GM18517 (cell line): ENCODE results near the gene NCOR2.
"Not testable (repeated sequence)": the region's sequence is repeated elsewhere in the genome, so short reads cannot be mapped to it uniquely, and the experiment has no call there.

Source experiments
- ATAC-seq: cut with Tn5 transposase; IDR thresholded peaks from one replicate; pipeline ENCODE4 v1.9.1; 2021; ENCODE audit warnings: mild to moderate bottlenecking, moderate library complexity; ENCODE audit not compliant: unreplicated experiment

The NCOR2 gene

GRCh38 chr12:124601706-124602105 lies 34.3 kb upstream of the NCOR2 start:
- ATAC-seq = no peak

- ATAC-seq = no peak
Measured at GRCh38 chr12:124599074-124599999, 31.9 kb upstream of the NCOR2 start.

GRCh38 chr12:124597041-124597440 lies 29.6 kb upstream of the NCOR2 start:
- no peak for ATAC-seq

DNA sequence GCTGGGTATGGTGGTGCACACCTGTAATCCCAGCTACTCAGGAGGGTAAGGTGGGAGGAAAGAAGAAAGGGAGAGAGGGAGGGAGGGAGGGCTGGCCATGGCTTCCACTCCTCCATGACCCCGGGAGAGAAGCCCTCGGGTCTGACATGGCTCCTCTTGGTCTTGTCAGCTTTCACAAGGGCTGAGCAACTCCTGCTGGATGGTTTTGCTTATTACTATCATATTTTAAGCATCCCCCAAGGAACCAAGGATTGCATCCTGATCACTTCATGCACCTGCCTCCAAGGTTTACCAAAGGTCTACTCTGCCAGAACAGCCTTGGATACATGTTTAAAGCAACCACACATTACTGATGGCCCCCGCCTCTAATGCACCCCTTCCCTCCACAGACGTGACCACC lies 28.0 kb upstream of the NCOR2 start:
- no peak for ATAC-seq

- no peak for ATAC-seq
Measured at GRCh38 chr12:124594851-124595250, 27.4 kb upstream of the NCOR2 start.

GRCh38 chr12:124593851-124594401 lies 26.5 kb upstream of the NCOR2 start:
- ATAC-seq = no peak

DNA sequence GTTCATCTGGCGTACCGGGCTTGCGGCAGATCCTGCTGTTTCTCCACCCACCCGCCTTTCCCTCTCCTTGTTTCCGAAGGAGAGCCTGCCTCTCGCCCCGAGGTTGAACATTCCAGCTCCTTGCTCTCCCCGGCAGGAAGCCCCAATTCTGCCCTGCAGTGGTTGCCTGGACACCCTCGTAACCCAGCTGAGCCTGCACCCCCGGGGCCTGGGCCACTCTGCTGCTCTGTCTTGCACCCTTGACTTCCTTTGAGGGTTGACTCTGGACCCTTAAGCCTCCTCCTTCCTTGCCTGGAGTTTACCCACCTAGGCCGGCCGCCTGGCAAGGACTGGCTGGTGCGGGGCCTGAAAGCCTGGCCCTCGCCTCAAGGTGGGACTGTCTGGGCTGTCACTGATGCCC lies 25.8 kb upstream of the NCOR2 start:
- ATAC-seq = no peak

GRCh38 chr12:124592481-124593160 lies 25.2 kb upstream of the NCOR2 start:
- ATAC-seq = no peak

DNA sequence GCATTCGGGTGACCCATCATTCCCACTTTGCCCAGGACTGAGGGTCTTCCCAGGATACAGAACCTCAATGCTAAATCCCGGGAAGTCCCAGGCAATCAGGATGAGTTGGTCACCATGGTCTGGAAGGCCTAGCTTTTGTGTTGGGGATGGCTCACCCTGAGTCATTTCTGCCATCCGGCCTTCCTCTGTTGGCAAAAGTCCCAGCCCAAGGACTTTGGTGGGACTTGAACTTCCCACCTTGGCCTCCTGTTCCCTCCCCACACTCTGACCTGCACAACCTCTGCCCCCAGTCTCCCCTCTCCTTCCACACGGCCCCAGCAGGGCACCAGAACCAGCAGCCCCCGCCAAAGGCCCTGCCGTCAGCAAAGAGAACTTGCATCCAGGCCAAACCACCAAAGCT lies 24.6 kb upstream of the NCOR2 start:
- ATAC-seq = no peak

- no peak for ATAC-seq
Measured at GRCh38 chr12:124590447-124590846, 23.0 kb upstream of the NCOR2 start.

GRCh38 chr12:124588751-124589267 lies 21.4 kb upstream of the NCOR2 start:
- no peak for ATAC-seq

- ATAC-seq = no peak
Measured at GRCh38 chr12:124588018-124588634, 20.7 kb upstream of the NCOR2 start.

DNA sequence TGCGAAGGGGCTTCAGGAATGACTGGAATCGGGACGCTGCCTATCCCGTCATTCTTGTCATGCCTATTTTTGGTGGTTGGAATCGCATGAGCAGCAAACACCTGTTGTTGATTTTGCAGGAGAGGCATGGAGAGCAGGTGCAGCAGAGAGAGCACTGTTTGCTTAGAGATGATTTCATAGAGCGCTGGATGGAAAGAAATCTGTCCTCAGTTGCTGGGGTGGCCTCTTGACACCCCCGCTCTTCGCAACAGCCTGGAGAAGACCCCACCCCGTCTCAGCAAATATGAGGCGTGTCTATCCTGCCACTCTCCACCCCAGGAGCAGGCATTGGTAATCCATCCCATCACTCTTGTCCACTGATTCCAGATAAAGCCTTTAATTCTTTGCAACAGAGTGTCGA lies 19.3 kb upstream of the NCOR2 start:
- no peak for ATAC-seq

DNA sequence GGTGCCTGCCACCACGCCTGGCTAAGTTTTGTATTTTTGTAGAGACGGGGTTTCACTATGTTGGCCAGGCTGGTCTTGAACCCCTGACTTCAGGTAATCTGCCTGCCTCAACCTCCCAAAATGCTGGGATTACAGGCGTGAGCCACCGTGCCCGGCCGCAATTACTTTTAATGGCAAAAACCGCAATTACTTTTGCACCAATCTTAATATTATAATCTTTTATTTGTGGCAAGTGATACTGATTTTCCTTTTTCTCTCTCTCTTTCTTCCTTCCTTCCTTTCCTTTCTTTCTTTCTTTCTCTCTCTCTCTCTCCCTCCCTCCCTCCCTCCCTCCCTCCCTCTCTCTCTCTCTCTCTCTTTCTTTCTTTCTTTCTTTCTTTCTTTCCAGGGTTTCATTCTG lies 17.1 kb upstream of the NCOR2 start:
- ATAC-seq = not testable (repeated sequence)

GRCh38 chr12:124583854-124584253 lies 16.4 kb upstream of the NCOR2 start:
- no peak for ATAC-seq

- no peak for ATAC-seq
Measured at GRCh38 chr12:124582108-124582424, 14.7 kb upstream of the NCOR2 start.

DNA sequence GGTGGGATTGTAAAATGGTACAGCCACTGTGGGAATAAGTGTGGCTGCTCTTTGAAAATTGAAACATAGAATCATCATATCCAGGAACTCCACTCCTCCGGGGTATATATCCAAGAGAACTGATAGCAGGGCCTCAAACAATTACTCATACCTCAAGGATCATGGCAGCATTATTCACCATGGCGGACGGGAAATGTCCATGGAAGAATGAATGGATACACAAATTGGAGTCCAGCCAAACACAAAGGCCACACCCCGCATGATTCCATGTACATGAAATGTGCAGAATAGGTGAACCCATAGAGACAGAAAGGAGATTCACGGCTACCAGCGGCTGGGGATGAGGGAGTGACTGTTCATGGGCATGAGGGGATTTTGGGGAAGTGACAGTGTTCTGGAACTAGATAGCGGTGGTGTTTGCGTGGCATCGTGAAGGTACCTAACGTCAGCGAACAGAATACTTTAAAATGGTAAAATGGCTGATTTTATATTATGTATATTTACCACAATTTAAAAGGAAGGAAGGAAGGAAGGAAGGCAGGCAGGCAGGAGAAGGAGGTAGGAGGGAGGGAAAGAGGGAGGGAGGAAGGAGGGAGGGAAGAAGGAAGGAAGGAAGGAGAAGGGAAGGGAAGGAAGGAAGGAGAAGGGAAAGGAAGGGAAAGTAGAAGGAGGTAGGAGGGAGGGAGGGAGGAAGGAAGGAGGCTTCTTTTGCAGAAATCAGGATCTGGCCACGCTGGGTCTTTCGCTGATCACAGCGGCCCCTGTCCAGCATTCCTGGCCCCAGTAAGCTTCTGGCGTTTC lies 14.1 kb upstream of the NCOR2 start:
- no peak for ATAC-seq

GRCh38 chr12:124579921-124580517 lies 12.6 kb upstream of the NCOR2 start:
- no peak for ATAC-seq

GRCh38 chr12:124578854-124579253 lies 11.4 kb upstream of the NCOR2 start:
- no peak for ATAC-seq

GRCh38 chr12:124578445-124578844 lies 11.0 kb upstream of the NCOR2 start:
- no peak for ATAC-seq
